WI38 (cell line): ENCODE results near the gene C22orf39.
"Not testable (repeated sequence)": the region's sequence is repeated elsewhere in the genome, so short reads cannot be mapped to it uniquely, and the experiment has no call there.

Source experiments
- H3K4me3 ChIP-seq: 2 replicates; pipeline ENCODE4 v1.5.1; 2011; ENCODE audit warnings: low read depth, mild to moderate bottlenecking, control low read depth, low read length
- CTCF ChIP-seq: IDR thresholded peaks from 2 replicates; pipeline ENCODE4 v1.5.1; 2012; ENCODE audit warnings: low read depth, mild to moderate bottlenecking, control low read depth, low read length

C22orf39 gene

GRCh38 chr22:19446603-19447329 is 745 bp downstream of the C22orf39 start:
- TF ChIP-seq CTCF: no peak
- H3K4me3 ChIP-seq: peak overlapping the region; percentile 78

GRCh38 chr22:19445279-19445982 is 2.1 kb downstream of the C22orf39 start:
- H3K4me3 ChIP-seq: not testable (repeated sequence)

- no peak for TF ChIP-seq CTCF
- H3K4me3 ChIP-seq: no peak overlapping the region
These were observed 3.8 kb downstream of the C22orf39 start for GRCh38 chr22:19443544-19444211.

- TF ChIP-seq CTCF: no peak
- H3K4me3 ChIP-seq: no peak overlapping the region
These were observed 5.3 kb downstream of the C22orf39 start for GRCh38 chr22:19442166-19442565.

GRCh38 chr22:19440411-19441195 is 6.9 kb downstream of the C22orf39 start:
- no peak overlapping the region for H3K4me3 ChIP-seq
- no peak for TF ChIP-seq CTCF

GRCh38 chr22:19438298-19438697 is 9.2 kb downstream of the C22orf39 start:
- TF ChIP-seq CTCF: no peak
- no peak overlapping the region for H3K4me3 ChIP-seq

GRCh38 chr22:19436444-19437161 is 10.9 kb downstream of the C22orf39 start:
- not testable (repeated sequence) for H3K4me3 ChIP-seq
